ENCODE measurements around the gene TMCC3.

Gene TMCC3

GRCh38 chr12:94636462-94637085 is 13.8 kb downstream of the TMCC3 start:
- no peak overlapping the region for H3K27ac Mint-ChIP-seq
- H3K9me3 Mint-ChIP-seq, result no peaks in the 10 kb centered on the region
- peaks cover 22% of the 10 kb centered on the region for H3K27me3 Mint-ChIP-seq
- no peak overlapping the region for H3K4me3 Mint-ChIP-seq
- peaks cover 13% of the 10 kb centered on the region for H3K4me1 Mint-ChIP-seq (ENCODE audit: low read depth)
- intact Hi-C loops (cut with micrococcal nuclease), result no loop called here
- H3K36me3 Mint-ChIP-seq (ENCODE audit: low read depth), result no peaks in the 10 kb centered on the region

DNA sequence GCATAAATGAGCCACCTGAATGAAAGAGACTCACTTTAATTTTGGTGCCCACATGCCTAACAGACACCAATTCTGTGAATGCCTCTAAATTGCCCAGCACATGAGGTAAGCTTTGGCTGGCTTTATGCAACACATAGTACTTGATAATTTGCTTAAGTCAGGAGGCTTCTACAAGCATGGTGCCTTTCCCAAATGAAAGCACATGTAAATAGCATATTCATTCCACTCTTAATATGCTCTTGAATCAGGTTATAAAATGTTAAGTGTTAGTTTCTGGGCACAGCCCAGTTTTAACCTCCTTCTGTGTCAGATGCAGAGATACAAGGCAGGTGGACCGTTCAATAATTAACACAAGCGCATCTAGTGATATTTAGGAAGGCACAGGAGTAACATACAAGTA is 15.6 kb downstream of the TMCC3 start:
- Mint-ChIP-seq H3K4me1 (ENCODE audit: low read depth) (no peaks in the 10 kb centered on the region), H3K4me3 (no peak overlapping the region), H3K9me3 (no peaks in the 10 kb centered on the region), H3K36me3 (ENCODE audit: low read depth) (no peaks in the 10 kb centered on the region), H3K27ac (no peak overlapping the region), H3K27me3 (peaks cover 22% of the 10 kb centered on the region)
- intact Hi-C loops (cut with micrococcal nuclease), result no loop called here

GRCh38 chr12:94633401-94633800 is 17.0 kb downstream of the TMCC3 start:
- Mint-ChIP-seq H3K36me3 (ENCODE audit: low read depth) (no peaks in the 10 kb centered on the region), H3K27me3 (peaks cover 12% of the 10 kb centered on the region), H3K9me3 (no peaks in the 10 kb centered on the region), H3K27ac (no peak overlapping the region), H3K4me3 (no peak overlapping the region), H3K4me1 (ENCODE audit: low read depth) (no peaks in the 10 kb centered on the region)
- intact Hi-C loops (cut with micrococcal nuclease), result no loop called here

DNA sequence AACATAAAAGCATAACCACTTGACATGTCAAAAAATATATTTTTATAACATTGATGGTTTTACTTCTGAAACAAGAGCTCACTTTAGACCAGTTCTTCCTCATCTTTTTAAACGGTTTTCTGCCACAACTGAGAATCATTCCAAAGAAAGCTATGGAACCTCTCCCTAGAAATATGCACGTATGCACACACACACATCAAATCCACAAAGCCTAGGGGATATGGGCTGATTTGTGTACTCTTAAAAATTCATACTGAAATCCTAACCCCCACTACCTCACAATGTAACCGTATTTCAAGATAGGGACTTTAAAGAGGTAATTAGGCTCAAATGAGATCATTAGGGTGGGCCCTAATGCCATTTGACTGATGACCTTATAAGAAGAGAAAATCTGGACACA is 19.3 kb downstream of the TMCC3 start:
- H3K27me3 Mint-ChIP-seq, result peaks cover 5% of the 10 kb centered on the region
- intact Hi-C loops (cut with micrococcal nuclease), result no loop called here
- no peaks in the 10 kb centered on the region for H3K9me3 Mint-ChIP-seq
- no peak overlapping the region for H3K27ac Mint-ChIP-seq
- H3K4me3 Mint-ChIP-seq, result no peak overlapping the region
- H3K36me3 Mint-ChIP-seq (ENCODE audit: low read depth), result no peaks in the 10 kb centered on the region
- no peaks in the 10 kb centered on the region for H3K4me1 Mint-ChIP-seq (ENCODE audit: low read depth)

DNA sequence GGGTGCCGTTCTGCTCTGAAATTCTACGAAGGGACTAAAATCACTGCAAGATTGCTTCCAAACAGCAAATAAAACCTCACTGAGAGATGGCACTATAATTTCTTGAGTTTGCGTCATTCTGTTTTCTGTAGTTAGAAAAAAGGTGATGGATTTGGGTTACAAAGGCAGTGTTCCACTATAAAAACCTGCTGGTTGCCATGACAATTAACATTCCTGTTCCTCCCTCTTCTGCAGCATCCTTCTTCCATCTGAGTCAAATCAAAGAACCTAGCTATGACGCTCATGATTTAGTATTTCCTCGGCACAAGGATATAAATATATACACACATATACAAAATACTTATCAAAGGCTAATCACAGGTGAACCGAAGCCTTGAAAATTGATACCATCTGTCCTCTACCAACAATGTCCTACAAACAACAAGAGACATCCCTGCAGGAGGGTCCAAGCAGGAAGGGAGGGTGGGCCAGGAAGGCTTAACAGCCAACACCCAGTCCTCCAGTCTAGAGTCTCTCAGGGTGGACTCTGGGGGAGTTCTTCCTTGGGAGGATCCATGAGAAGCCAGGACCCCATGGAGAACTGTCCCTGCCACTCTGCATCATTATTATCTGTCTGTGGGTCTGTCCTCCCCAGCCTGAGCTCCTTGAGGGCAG is 21.4 kb downstream of the TMCC3 start:
- Mint-ChIP-seq H3K4me1 (ENCODE audit: low read depth) (no peaks in the 10 kb centered on the region), H3K4me3 (no peak overlapping the region), H3K27ac (no peak overlapping the region), H3K36me3 (ENCODE audit: low read depth) (no peaks in the 10 kb centered on the region), H3K27me3 (no peaks in the 10 kb centered on the region), H3K9me3 (no peaks in the 10 kb centered on the region)
- intact Hi-C loops (cut with micrococcal nuclease), result no loop called here

DNA sequence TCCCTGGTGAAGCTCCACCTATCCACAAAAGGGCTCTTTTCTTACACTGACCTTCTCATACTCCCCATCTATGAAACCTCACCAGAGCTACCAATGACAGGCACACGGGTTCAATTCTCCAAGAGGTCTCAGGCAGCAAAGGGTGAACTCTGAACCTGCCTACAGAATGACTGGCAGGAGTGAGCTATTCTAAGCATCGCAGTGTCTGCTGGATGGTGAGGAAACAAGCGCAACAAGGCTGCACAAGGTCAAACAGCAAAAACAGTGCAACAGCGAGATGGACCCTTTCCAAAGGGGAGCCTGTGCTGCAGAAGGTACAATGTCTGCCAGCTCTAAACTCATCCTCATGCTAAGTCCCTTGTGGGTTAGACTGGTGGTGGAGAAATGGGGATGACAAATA is 22.0 kb downstream of the TMCC3 start:
- no peak overlapping the region for H3K4me3 Mint-ChIP-seq
- intact Hi-C loops (cut with micrococcal nuclease), result no loop called here
- no peaks in the 10 kb centered on the region for H3K9me3 Mint-ChIP-seq
- H3K27ac Mint-ChIP-seq, result no peak overlapping the region
- no peaks in the 10 kb centered on the region for H3K27me3 Mint-ChIP-seq
- H3K36me3 Mint-ChIP-seq (ENCODE audit: low read depth), result no peaks in the 10 kb centered on the region
- no peaks in the 10 kb centered on the region for H3K4me1 Mint-ChIP-seq (ENCODE audit: low read depth)

DNA sequence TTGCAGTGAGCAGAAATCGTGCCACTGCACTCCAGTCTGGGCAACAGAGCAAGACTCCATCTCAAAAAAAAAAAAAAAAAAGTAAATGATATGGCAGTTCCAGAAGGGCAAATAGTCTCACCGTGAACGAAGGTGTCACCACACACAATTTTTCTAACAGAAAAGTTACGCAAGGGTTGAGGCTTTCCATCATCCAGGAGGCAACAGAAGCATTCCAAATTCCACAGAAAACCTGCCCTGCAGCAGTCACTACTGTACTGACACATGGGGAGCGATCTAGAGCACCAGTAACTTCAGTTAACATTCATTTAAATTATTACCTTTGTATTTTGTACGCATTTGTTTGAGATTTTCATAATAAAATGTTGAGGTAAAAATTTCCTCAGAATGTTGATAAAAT is 24.8 kb downstream of the TMCC3 start:
- Mint-ChIP-seq H3K9me3 (no peaks in the 10 kb centered on the region), H3K27ac (no peak overlapping the region), H3K27me3 (no peaks in the 10 kb centered on the region), H3K4me1 (ENCODE audit: low read depth) (peaks cover 11% of the 10 kb centered on the region), H3K4me3 (no peak overlapping the region), H3K36me3 (ENCODE audit: low read depth) (no peaks in the 10 kb centered on the region)
- intact Hi-C loops (cut with micrococcal nuclease), result no loop called here

DNA sequence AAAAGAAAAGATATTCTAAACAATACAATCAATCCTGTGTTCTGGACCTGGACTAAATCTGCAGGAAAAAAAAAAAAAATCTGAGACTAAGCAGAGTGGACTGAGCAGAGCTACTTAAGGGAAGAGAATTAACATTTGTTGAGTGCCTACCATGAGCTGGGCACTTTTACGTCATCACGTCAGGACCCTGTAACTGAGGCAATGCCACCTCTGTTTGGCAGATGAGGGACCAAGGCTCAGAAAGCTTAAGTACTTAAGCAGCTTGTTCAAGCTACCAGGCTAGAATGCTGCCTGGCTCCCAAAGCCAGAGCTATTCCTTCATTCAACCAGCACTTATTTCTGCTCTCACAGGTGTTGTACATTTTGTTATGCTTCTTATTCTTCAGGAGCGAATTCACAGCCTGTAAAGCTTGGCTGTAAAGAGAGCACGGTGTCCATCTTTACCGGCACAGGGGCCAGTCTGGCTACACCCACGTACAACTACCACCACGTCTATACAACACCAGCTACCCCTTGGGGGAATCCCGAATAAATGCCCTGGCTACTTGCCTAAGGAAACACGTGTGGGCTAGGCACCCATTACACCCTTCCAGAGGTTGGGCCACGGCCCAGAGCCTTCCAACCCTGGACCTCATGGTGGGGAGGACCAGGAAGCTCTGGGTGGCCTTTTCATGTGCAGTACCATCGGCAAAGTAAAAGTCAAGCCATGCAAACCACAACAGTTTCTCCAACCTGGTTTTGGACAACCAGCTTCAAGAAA is 27.0 kb downstream of the TMCC3 start:
- intact Hi-C loops (cut with micrococcal nuclease), result no loop called here
- Mint-ChIP-seq H3K4me3 (no peak overlapping the region), H3K36me3 (ENCODE audit: low read depth) (no peaks in the 10 kb centered on the region), H3K4me1 (ENCODE audit: low read depth) (peaks cover 16% of the 10 kb centered on the region), H3K27me3 (peaks cover 2% of the 10 kb centered on the region), H3K27ac (no peak overlapping the region), H3K9me3 (no peaks in the 10 kb centered on the region)

- peaks cover 2% of the 10 kb centered on the region for H3K27me3 Mint-ChIP-seq
- no peaks in the 10 kb centered on the region for H3K9me3 Mint-ChIP-seq
- no peaks in the 10 kb centered on the region for H3K36me3 Mint-ChIP-seq (ENCODE audit: low read depth)
- intact Hi-C loops (cut with micrococcal nuclease), result no loop called here
- no peak overlapping the region for H3K27ac Mint-ChIP-seq
- no peak overlapping the region for H3K4me3 Mint-ChIP-seq
- H3K4me1 Mint-ChIP-seq (ENCODE audit: low read depth), result peaks cover 16% of the 10 kb centered on the region
Measured at GRCh38 chr12:94622475-94622874, 27.9 kb downstream of the TMCC3 start.

GRCh38 chr12:94621662-94622359 is 28.5 kb downstream of the TMCC3 start:
- intact Hi-C loops (cut with micrococcal nuclease), result no loop called here
- peaks cover 16% of the 10 kb centered on the region for H3K4me1 Mint-ChIP-seq (ENCODE audit: low read depth)
- no peaks in the 10 kb centered on the region for H3K36me3 Mint-ChIP-seq (ENCODE audit: low read depth)
- H3K9me3 Mint-ChIP-seq, result no peaks in the 10 kb centered on the region
- peaks cover 2% of the 10 kb centered on the region for H3K27me3 Mint-ChIP-seq
- H3K4me3 Mint-ChIP-seq, result no peak overlapping the region
- H3K27ac Mint-ChIP-seq, result no peak overlapping the region

GRCh38 chr12:94620621-94621020 is 29.7 kb downstream of the TMCC3 start:
- intact Hi-C loops (cut with micrococcal nuclease), result no loop called here
- Mint-ChIP-seq H3K36me3 (ENCODE audit: low read depth) (no peaks in the 10 kb centered on the region), H3K4me3 (no peak overlapping the region), H3K9me3 (no peaks in the 10 kb centered on the region), H3K27ac (no peak overlapping the region), H3K4me1 (ENCODE audit: low read depth) (peaks cover 16% of the 10 kb centered on the region), H3K27me3 (peaks cover 2% of the 10 kb centered on the region)

- intact Hi-C loops (cut with micrococcal nuclease), result no loop called here
- Mint-ChIP-seq H3K4me1 (ENCODE audit: low read depth) (peaks cover 16% of the 10 kb centered on the region), H3K4me3 (no peak overlapping the region), H3K36me3 (ENCODE audit: low read depth) (no peaks in the 10 kb centered on the region), H3K9me3 (no peaks in the 10 kb centered on the region), H3K27ac (no peak overlapping the region), H3K27me3 (peaks cover 2% of the 10 kb centered on the region)
Measured at GRCh38 chr12:94618995-94619695, 31.2 kb downstream of the TMCC3 start.

GRCh38 chr12:94617101-94617500 is 33.3 kb downstream of the TMCC3 start:
- Mint-ChIP-seq H3K9me3 (no peaks in the 10 kb centered on the region), H3K36me3 (ENCODE audit: low read depth) (no peaks in the 10 kb centered on the region), H3K27me3 (peaks cover 2% of the 10 kb centered on the region), H3K4me3 (no peak overlapping the region), H3K27ac (no peak overlapping the region), H3K4me1 (ENCODE audit: low read depth) (peaks cover 16% of the 10 kb centered on the region)
- intact Hi-C loops (cut with micrococcal nuclease), result no loop called here
